OCI-LY7 (cell line): Measurements from ENCODE around the gene LEAP2. TPM values are rescaled to one million over a fixed set of nuclear protein-coding genes. Genes with fewer than 3 reads are reported as not detected.

Experiments used
- BruUV-seq: library from RNA; stranded (reverse); fragments of 400-500 nt; replicated peaks from 2 replicates; lab custom pipeline; 2021; lab: Mats Ljungman, UMichigan
- CTCF ChIA-PET: fragments of 300-600 bp; sonication (Branson Sonifier 250); formaldehyde crosslinking; loops from one replicate; lab custom pipeline; 2022; ENCODE audit warnings: antibody characterized with exemption; ENCODE audit not compliant: unreplicated experiment; lab: Charles Lee
- POLR2A ChIA-PET: fragments of 300-600 bp; sonication (Branson Sonifier 250); formaldehyde crosslinking; loops from one replicate; lab custom pipeline; 2022; ENCODE audit warnings: antibody characterized with exemption; lab: Charles Lee
- DNase-seq: peaks from one replicate; pipeline ENCODE4 v3.0.0-alpha.2; 2015; ENCODE audit warnings: low spot score
- H2AFZ ChIP-seq: fragments of 200-600 bp; sonication (generic), shearing (Covaris generic); 2 replicates; pipeline ENCODE4 v1.6.1; 2014; ENCODE audit warnings: mild to moderate bottlenecking, antibody characterized with exemption, low read length, moderate library complexity
- H3K27ac ChIP-seq: fragments of 200-600 bp; sonication (generic); 2 replicates; pipeline ENCODE4 v1.5.1; 2014; ENCODE audit warnings: mixed run types, low read depth, mild to moderate bottlenecking, moderate library complexity, low read length, inconsistent platforms; ENCODE audit not compliant: poor library complexity, severe bottlenecking
- H3K36me3 ChIP-seq: fragments of 200-600 bp; sonication (generic); 2 replicates; pipeline ENCODE4 v1.6.1; 2014; ENCODE audit warnings: mild to moderate bottlenecking, antibody characterized with exemption, low read length, moderate library complexity, mixed read lengths; ENCODE audit not compliant: insufficient read depth
- H3K4me1 ChIP-seq: fragments of 200-600 bp; sonication (generic); 2 replicates; pipeline ENCODE4 v1.5.1; 2014; ENCODE audit warnings: mild to moderate bottlenecking, low read length; ENCODE audit not compliant: insufficient read depth, poor library complexity, severe bottlenecking
- H3K4me2 ChIP-seq: fragments of 200-600 bp; sonication (generic); 2 replicates; pipeline ENCODE4 v1.6.1; 2014; ENCODE audit warnings: mild to moderate bottlenecking, low read length
- H3K4me3 ChIP-seq: fragments of 200-600 bp; sonication (generic); 2 replicates; pipeline ENCODE4 v1.5.1; 2014; ENCODE audit warnings: mild to moderate bottlenecking, low read depth, low read length; ENCODE audit not compliant: poor library complexity, severe bottlenecking
- H3K79me2 ChIP-seq: fragments of 200-600 bp; sonication (generic); 2 replicates; pipeline ENCODE4 v1.6.1; 2016; ENCODE audit warnings: low read depth, mild to moderate bottlenecking, low read length, moderate library complexity, mixed read lengths; ENCODE audit not compliant: insufficient read depth
- H3K9me2 ChIP-seq: fragments of 200-600 bp; sonication (generic); 2 replicates; pipeline ENCODE4 v1.6.1; 2016; ENCODE audit warnings: mild to moderate bottlenecking, low read length, mixed read lengths; ENCODE audit not compliant: insufficient read depth
- H3K9me3 ChIP-seq: fragments of 200-600 bp; sonication (generic); 2 replicates; pipeline ENCODE4 v1.6.1; 2014; ENCODE audit warnings: mild to moderate bottlenecking, mixed run types, low read length, mixed read lengths
- H4K20me1 ChIP-seq: fragments of 200-600 bp; sonication (generic); 2 replicates; pipeline ENCODE4 v1.6.1; 2014; ENCODE audit warnings: mild to moderate bottlenecking, antibody characterized with exemption, low read length, moderate library complexity, mixed read lengths; ENCODE audit not compliant: insufficient read depth
- CTCF ChIP-seq: fragments of 200-600 bp; sonication (generic); conservative IDR thresholded peaks from 2 replicates; pipeline ENCODE4 v1.5.1; 2014; ENCODE audit warnings: mild to moderate bottlenecking, antibody characterized with exemption, low read length, moderate library complexity, mixed read lengths
- EZH2phosphoT487 ChIP-seq: fragments of 200-600 bp; sonication (generic); IDR thresholded peaks from 2 replicates; pipeline ENCODE4 v1.6.1; 2018; ENCODE audit warnings: low read depth, borderline replicate concordance, mild to moderate bottlenecking, mixed run types, antibody characterized with exemption, low read length, moderate library complexity, mixed read lengths
- intact Hi-C: fragments of 100-400 bp; cut with micrococcal nuclease; formaldehyde crosslinking; loops from one replicate; pipeline ENCODE4 v1.10.0; 2022; ENCODE audit not compliant: unreplicated experiment
- total RNA-seq, 2 experiments: library from RNA; depleted of rRNA in 1 of 2; stranded (reverse); fragments of >200 nt in 1 of 2; shearing (Covaris generic) in 1 of 2; gene quantifications; 2 replicates each; pipeline ENCODE4 v1.2.3, GENCODE V29; 2014 to 2022

LEAP2 gene
- total RNA-seq, 2 experiments from 2014 or later = 4.4 to 5.6 TPM

- no peaks in the 10 kb centered on the region for H3K9me2 ChIP-seq
- intact Hi-C loops = loop anchor here (2.0 to 5.0 kb wide), 2 partner anchors 97 to 479 kb away; partner anchors contain the start of gene AFF4
- H3K9me3 ChIP-seq = no peaks in the 10 kb centered on the region
- H3K36me3 ChIP-seq = peaks cover 30% of the 10 kb centered on the region
- POLR2A ChIA-PET = interaction anchor here (0.6 to 1.4 kb wide), 6 partner anchors 9 to 591 kb away, joined by 3 to 7 read pairs (median 3); no protein-coding TSS in a partner anchor
- TSS peak; percentile 89 for BruUV-seq
- peak overlapping the region; percentile 32 for H3K27ac ChIP-seq
- H3K4me2 ChIP-seq = peak overlapping the region; percentile 82
- TF ChIP-seq EZH2phosphoT487 (no peak), CTCF (no peak)
- peak overlapping the region; percentile 94 for H3K4me3 ChIP-seq
- peaks cover 17% of the 10 kb centered on the region for H3K4me1 ChIP-seq
- H3K79me2 ChIP-seq = peaks cover 15% of the 10 kb centered on the region
- H2AFZ ChIP-seq = peak overlapping the region; percentile 94
- CTCF ChIA-PET = interaction anchor here (0.6 kb wide), 1 partner anchor 14 kb away, joined by 4 read pairs; no protein-coding TSS in a partner anchor
- H4K20me1 ChIP-seq = no peaks in the 10 kb centered on the region; the same call in 1 of the 2 replicates
- DNase-seq = no peak
Observed at GRCh38 chr5:132865668-132866341, 7.7 kb upstream of the LEAP2 start.

GRCh38 chr5:132866342-132867045 is 7.0 kb upstream of the LEAP2 start, which contains the start of the genes GDF9 and UQCRQ:
TSS of gene GDF9 (minus strand) at chr5:132866469. CDS start at chr5:132864533, 1,936 bp downstream.
TSS of gene UQCRQ (plus strand) at chr5:132866642. CDS start at chr5:132866882, 240 bp downstream.
- no peak for TF ChIP-seq EZH2phosphoT487
- peak; percentile 33; the same call in 1 of the 2 replicates for TF ChIP-seq CTCF
- H2AFZ ChIP-seq = peak within 1 kb of the TSS; percentile 94
- H3K36me3 ChIP-seq = peaks cover 37% of the 10 kb centered on the region
- H3K4me2 ChIP-seq = peak within 1 kb of the TSS; percentile 82
- no peaks in the 10 kb centered on the region for H3K9me3 ChIP-seq
- CTCF ChIA-PET = interaction anchor here (0.6 kb wide), 1 partner anchor 15 kb away, joined by 4 read pairs; no protein-coding TSS in a partner anchor
- H3K27ac ChIP-seq = peak within 1 kb of the TSS; percentile 32
- POLR2A ChIA-PET = interaction anchor here (0.5 to 1.4 kb wide), 8 partner anchors 9 to 1447 kb away, joined by 3 to 7 read pairs (median 3); no protein-coding TSS in a partner anchor
- H3K4me1 ChIP-seq = peaks cover 17% of the 10 kb centered on the region
- intact Hi-C loops = loop anchor here (2.0 to 5.0 kb wide), 2 partner anchors 96 to 479 kb away; partner anchors contain the start of gene AFF4
- peak within 1 kb of the TSS; percentile 94 for H3K4me3 ChIP-seq
- no TSS peak for BruUV-seq
- H4K20me1 ChIP-seq = no peaks in the 10 kb centered on the region; the same call in 1 of the 2 replicates
- H3K9me2 ChIP-seq = no peaks in the 10 kb centered on the region
- peaks cover 15% of the 10 kb centered on the region for H3K79me2 ChIP-seq
- peak; percentile 100 for DNase-seq
